GM06990 (cell line): ENCODE data around the gene ANGPTL3.
"Not testable (repeated sequence)": the region's sequence is repeated elsewhere in the genome, so short reads cannot be mapped to it uniquely, and the experiment has no call there.

Experiments
- DNase-seq: peaks from one replicate; pipeline ENCODE4 v3.0.0-alpha.2; 2011; ENCODE audit not compliant: insufficient read length; ENCODE audit errors: extremely low read depth
- H3K27me3 ChIP-seq: replicated peaks from 2 replicates; pipeline ENCODE4 v1.6.0; 2011; ENCODE audit warnings: low read length; ENCODE audit not compliant: control insufficient read depth, insufficient read depth
- H3K36me3 ChIP-seq: 2 replicates; pipeline ENCODE4 v1.5.1; 2011; ENCODE audit warnings: low read length; ENCODE audit not compliant: control insufficient read depth, insufficient read depth
- H3K4me3 ChIP-seq: replicated peaks from 2 replicates; pipeline ENCODE4 v1.5.1; 2011; ENCODE audit warnings: low read depth, mild to moderate bottlenecking, control low read depth, low read length
- TF ChIP-seq, protein P1 (sequence below): IDR thresholded peaks from 2 replicates; pipeline ENCODE4 v1.5.1; 2011; ENCODE audit warnings: low read length, control low read depth, mild to moderate bottlenecking, inconsistent platforms; ENCODE audit not compliant: insufficient read depth, poor library complexity, severe bottlenecking

ANGPTL3 gene, protein sequence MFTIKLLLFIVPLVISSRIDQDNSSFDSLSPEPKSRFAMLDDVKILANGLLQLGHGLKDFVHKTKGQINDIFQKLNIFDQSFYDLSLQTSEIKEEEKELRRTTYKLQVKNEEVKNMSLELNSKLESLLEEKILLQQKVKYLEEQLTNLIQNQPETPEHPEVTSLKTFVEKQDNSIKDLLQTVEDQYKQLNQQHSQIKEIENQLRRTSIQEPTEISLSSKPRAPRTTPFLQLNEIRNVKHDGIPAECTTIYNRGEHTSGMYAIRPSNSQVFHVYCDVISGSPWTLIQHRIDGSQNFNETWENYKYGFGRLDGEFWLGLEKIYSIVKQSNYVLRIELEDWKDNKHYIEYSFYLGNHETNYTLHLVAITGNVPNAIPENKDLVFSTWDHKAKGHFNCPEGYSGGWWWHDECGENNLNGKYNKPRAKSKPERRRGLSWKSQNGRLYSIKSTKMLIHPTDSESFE

DNA sequence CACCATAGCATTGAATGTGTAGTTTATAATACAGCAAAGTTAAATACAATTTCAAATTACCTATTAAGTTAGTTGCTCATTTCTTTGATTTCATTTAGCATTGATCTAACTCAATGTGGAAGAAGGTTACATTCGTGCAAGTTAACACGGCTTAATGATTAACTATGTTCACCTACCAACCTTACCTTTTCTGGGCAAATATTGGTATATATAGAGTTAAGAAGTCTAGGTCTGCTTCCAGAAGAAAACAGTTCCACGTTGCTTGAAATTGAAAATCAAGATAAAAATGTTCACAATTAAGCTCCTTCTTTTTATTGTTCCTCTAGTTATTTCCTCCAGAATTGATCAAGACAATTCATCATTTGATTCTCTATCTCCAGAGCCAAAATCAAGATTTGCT is at the start of gene ANGPTL3:
ANGPTL3 (plus strand) TSS at position 240 of the 400 bp plus-strand sequence; CDS start at position 287, 47 bp downstream.
- DNase-seq: no peak
- Histone ChIP-seq H3K27me3 (no peaks in the 10 kb centered on the region), H3K4me3 (no peak within 1 kb of the TSS), H3K36me3 (no peaks in the 10 kb centered on the region)
- TF ChIP-seq, protein P1, sequence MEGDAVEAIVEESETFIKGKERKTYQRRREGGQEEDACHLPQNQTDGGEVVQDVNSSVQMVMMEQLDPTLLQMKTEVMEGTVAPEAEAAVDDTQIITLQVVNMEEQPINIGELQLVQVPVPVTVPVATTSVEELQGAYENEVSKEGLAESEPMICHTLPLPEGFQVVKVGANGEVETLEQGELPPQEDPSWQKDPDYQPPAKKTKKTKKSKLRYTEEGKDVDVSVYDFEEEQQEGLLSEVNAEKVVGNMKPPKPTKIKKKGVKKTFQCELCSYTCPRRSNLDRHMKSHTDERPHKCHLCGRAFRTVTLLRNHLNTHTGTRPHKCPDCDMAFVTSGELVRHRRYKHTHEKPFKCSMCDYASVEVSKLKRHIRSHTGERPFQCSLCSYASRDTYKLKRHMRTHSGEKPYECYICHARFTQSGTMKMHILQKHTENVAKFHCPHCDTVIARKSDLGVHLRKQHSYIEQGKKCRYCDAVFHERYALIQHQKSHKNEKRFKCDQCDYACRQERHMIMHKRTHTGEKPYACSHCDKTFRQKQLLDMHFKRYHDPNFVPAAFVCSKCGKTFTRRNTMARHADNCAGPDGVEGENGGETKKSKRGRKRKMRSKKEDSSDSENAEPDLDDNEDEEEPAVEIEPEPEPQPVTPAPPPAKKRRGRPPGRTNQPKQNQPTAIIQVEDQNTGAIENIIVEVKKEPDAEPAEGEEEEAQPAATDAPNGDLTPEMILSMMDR: no peak

DNA sequence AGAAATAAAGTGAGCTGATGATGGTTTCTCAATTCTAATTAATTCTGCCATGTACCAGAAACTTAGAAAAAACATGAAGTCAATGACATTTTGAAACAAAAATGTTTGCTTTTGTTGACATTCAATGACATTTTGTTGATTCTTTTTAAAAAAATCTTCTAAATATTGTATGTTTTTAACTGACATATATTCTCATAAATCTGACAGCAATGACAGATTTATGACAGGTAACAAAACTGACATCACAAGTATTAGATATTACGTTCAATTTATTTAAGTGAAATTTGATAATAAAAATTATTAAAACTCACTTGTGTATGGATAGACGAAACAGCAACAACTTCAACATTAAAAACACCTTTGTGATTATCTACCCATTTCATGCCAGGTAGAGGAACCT is 36.0 kb upstream of the ANGPTL3 start:
- no peak overlapping the region for H3K4me3 ChIP-seq

DNA sequence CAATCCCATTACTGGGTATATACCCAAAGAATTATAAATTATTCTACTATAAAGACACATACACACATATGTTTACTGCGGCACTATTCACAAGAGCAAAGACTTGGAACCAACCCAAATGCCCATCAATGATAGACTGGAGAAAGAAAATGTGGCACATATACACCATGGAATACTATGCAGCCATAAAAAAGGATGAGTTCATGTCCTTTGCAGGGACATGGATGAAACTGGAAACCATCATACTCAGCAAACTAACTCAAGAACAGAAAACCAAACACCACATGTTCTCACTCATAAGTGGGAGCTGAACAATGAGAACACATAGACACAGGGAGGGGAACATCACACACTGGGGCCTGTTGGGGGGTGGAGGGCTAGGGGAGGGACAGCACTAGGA is 30.1 kb upstream of the ANGPTL3 start:
- not testable (repeated sequence) for DNase-seq, H3K4me3 ChIP-seq, H3K36me3 ChIP-seq, H3K27me3 ChIP-seq

More for the DNA sequence above, 36.0 kb upstream of the ANGPTL3 start:
- H3K27me3 ChIP-seq: no peaks in the 10 kb centered on the region
- no peaks in the 10 kb centered on the region for H3K36me3 ChIP-seq
- TF ChIP-seq, protein P1: no peak
- no peak for DNase-seq

DNA sequence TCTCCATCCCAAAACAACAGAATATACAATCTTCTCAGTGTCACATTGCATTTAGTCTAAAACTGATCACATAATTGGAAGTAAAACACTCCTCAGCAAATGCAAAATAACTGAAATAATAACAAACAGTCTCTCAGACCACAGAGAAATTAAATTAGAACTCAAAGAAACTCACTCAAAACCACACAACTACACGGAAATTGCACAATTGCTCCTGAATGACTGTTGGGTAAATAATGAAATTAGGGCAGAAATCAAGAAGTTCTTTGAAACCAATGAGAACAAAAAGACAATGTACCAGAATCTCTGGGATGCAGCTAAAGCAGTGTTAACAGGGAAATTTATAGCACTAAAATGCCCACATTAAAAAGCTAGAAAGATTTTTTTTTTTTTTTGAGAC is 29.4 kb upstream of the ANGPTL3 start:
- not testable (repeated sequence) for H3K4me3 ChIP-seq, H3K36me3 ChIP-seq, DNase-seq

DNA sequence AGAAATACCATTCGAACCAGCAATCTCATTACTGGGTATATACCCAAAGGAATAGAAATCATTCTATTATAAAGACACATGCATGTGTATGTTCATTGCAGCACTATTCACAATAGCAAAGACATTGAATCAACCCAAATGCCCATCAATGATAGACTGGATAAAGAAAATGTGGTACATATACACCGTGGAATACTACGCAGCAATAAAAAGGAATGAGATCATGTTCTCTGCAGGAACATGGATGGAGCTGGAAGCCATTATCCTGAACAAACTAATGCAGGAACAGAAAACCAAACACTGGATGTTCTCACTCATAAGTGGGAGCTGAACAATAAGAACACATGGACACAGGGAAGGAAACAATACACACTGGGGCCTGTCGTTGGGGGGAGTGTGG is 25.8 kb upstream of the ANGPTL3 start:
- H3K4me3 ChIP-seq, DNase-seq, H3K27me3 ChIP-seq, H3K36me3 ChIP-seq: not testable (repeated sequence)

More for the DNA sequence above, 29.4 kb upstream of the ANGPTL3 start:
- not testable (repeated sequence) for H3K27me3 ChIP-seq

DNA sequence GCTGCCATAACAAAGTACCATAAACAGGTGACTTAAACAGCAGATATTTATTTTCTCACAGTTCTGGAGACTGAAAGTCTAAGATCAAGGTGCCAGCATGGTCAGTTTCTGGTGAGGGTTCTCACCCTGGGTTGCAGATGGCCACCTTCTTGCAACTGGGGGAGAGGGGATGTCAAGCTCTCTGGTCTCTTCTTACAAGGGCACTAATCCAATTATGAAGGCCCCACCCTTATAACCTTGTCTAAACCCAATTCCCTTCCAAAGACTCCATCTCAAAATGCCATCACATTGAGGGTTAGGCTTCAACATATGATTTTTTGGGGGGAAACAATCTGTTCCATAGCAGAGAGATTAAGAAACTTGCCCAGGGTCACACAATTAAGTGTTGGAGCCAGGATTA is 24.8 kb upstream of the ANGPTL3 start:
- H3K27me3 ChIP-seq: no peaks in the 10 kb centered on the region
- H3K4me3 ChIP-seq: no peak overlapping the region
- no peaks in the 10 kb centered on the region for H3K36me3 ChIP-seq
- DNase-seq: no peak
- TF ChIP-seq, protein P1: no peak

DNA sequence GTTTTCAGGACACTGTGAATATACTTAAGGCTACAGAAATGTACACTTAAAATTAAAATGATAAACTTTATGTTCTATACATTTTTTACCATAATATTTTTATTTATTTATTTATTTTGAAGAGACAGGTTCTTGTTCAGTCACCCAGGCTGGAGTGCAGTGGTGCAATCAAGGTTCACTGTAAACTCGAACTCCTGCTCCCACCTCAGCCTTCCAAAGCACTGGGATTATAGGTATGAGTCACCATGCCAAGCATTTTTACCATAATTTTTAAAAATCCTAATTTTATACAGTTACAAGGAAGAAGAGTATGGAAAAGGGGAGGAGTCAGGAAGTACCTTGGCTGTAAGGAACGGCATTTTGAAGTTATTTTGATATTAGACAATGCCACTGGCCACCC is 23.6 kb upstream of the ANGPTL3 start:
- no peak overlapping the region for H3K4me3 ChIP-seq
- no peaks in the 10 kb centered on the region for H3K36me3 ChIP-seq
- H3K27me3 ChIP-seq: no peaks in the 10 kb centered on the region
- TF ChIP-seq, protein P1: no peak
- no peak for DNase-seq
